Colon (tissue), 2 donors: Measurements from ENCODE around the gene MAN1A1.

Experiments used
- FAIRE-seq: peaks from 2 replicates; lab custom pipeline; 2012; peaks lifted over from hg19 to GRCh38; lab: Jason Lieb, UNC
- donor health status: control.
- donor health status: control.

The MAN1A1 gene

GRCh38 chr6:119346450-119346849 is 3.1 kb downstream of the MAN1A1 start:
- FAIRE-seq = no peak

DNA sequence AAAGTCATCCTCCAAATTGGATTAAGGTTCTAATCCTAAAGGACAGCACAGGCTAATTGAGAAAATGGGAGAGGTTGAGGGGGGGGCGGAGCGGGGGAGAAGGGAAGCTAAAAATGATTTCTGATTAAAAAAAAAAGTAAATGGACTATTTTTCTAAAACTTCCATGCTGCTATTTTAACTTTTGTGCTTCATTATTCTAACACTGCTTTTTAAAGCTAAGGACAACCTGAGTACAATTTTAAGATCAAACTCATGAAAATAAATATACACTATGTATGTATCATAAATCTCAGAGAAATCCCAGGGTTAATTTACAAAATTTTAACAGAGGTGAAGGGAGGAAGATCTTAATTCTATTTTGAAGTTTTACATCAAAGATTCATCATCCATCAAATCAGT is 4.4 kb downstream of the MAN1A1 start:
- FAIRE-seq = no peak

- no peak for FAIRE-seq
Measured at GRCh38 chr6:119344306-119344705, 5.3 kb downstream of the MAN1A1 start.

- no peak for FAIRE-seq
Measured at GRCh38 chr6:119343573-119344146, 5.9 kb downstream of the MAN1A1 start.

- FAIRE-seq = no peak
Measured at GRCh38 chr6:119343167-119343566, 6.4 kb downstream of the MAN1A1 start.

DNA sequence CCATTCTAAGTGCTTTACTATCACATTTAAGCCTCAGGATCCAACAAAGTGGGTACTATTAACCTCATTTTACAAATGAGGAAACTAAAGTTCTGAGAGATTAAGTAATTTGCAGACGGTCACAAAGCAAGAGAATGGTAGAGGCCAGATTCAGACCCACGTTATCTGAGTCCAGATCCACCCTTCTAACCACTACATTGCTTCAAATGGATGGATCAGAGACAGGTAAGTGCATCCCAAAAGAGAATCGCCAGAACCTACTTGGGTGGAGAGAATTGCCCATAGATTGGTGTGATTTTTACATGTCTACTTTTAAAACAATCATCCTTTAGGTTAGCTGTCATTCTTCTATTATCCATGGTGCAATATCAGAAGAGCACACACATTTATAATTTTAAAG is 7.1 kb downstream of the MAN1A1 start:
- no peak for FAIRE-seq

- peak; percentile 5 for FAIRE-seq
Measured at GRCh38 chr6:119340796-119341487, 8.6 kb downstream of the MAN1A1 start.

DNA sequence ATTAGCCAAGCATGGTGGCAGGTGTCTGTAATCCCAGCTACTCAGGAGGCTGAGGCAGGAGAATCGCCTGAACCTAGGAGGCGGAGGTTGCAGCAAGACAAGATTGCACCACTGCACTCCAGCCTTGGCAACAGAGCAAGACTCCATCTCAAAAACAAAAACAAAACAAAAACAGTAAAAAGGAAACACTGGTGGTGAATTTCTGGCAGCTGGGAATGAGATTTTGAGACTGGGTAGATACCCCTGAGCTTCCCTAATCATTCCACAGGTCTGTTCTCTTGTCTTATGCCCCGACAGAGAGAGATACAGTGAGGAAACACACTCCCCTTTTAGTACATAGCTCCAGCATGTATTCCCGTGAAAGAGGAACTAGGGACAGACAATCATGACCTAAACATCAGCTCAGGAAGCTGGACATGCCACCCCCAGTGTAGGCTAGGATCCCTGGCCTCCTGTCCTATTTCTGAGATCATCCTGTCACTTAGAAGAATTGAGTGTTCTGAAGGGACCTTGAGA is 9.6 kb downstream of the MAN1A1 start:
- no peak for FAIRE-seq

DNA sequence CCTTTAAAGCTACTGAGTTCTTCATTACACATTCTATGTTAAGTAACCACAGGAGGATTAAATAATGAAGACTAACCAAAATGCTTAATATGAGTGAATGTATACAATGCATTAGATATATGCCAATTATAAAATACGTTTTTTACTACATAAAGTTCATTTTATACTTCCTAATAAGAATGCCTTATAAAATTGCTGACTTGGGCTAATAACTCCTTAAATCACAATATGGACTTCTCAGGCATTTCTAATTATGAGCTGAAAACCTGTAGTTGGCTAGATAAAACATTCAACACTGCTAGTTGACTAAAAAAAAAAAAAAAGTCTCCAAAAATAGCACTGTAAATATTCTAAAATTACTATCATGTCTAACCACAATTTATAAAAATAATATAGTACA is 11.8 kb downstream of the MAN1A1 start:
- FAIRE-seq = no peak

DNA sequence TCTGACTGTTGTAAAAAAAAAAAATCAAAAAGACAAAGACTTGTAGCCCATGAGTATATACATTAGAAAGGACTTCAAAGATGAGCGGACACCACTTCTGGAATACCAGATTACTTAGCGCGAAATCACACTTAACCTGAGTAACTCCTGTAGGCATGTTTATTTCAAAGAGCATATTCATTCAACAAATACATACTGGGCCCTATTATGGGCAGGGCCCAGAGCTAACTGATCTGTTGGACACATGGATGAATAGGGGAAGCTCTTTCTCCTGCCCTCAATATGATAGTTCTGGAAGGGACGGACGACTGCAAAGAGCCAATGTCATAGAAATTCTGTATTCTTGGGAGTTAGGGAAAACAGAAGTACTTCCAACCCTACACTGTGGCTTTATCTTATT is 12.3 kb downstream of the MAN1A1 start:
- no peak for FAIRE-seq

DNA sequence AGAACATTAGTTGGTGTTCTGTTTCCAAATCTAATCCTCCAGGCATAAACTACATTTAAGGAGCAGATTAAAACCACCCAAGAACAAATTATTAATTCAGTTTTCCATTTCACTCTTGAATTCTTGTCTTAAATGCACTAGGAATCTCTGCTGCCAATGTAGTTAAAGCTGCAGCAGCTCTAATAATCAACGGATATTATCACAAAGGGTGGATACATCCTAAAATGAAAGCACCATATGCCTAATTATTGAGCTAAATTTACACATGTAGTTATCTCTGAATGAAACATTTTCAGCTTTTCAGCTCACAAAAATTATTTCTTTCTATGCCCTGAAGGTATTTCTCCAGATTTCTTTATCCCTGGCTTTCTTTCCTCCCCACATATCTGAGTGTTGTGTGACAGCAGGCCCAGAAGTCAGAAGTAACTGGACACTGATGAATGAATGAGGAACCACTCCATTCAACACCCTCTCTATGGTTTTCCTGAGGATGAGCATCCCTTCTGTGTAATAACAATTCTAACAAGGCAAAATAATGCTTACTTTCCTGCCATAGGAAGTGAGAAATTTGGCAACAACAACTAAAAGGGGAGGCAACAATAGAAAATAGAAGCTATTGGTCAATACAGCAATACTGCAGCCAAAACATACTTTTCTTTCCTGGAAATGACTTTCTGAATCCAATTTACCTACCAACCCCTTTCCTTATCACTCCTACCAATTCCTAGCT is 14.9 kb downstream of the MAN1A1 start:
- no peak for FAIRE-seq

DNA sequence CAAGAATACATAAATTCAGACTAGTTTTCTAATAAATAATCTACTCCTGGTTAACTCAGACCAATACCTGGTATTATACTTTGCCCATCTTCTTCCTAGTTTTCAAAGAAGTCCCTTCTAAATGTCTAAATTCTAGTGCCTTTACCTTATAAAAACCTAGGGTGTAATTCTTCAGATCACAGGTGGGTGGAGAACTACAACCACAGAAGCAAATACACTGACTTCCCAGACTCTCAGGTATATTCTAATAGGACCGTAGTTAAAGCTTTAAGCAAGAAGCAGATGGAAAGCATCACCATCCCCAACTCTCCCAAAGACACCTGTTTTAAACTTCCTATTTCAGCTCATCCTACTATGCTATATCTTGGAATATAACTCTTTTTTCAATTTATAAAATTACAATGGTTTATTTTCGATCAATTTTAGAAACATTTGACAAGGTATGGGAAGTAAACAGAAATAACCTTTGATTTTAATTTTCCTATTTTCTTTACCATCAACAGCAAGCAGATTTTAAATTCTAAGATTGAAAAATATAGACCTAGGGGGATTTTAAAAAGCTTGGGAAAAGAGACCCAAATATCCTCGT is 15.8 kb downstream of the MAN1A1 start:
- peak; percentile 66 for FAIRE-seq

DNA sequence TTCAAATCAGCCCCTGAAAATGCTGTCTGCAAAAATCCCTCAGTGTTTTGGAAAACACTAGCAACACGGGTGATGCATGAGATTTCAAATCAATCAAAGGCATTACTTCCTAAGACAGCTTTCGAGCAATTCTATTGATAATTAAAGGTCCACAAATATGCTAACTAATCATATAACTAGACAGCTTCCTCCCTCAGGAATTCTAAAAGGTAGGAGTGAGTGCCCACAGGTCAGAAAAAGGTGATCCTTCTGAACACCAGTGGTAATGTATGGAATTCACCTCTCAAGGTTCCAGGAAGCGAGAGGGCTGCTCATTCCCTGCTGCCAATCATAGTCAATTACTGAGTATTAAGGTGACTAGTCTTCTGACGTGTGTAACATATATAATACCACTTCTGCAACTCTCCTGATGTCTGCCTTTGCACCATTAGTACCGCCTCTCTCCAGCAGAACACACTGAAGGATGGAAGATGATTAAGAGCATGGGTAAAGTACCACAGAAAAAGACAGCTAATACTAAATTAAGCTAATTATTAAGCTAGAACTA is 16.4 kb downstream of the MAN1A1 start:
- FAIRE-seq = no peak

GRCh38 chr6:119331663-119332286 is 17.8 kb downstream of the MAN1A1 start:
- FAIRE-seq = no peak

GRCh38 chr6:119330520-119331113 is 18.9 kb downstream of the MAN1A1 start:
- no peak for FAIRE-seq

GRCh38 chr6:119329794-119330180 is 19.8 kb downstream of the MAN1A1 start:
- no peak for FAIRE-seq

GRCh38 chr6:119328892-119329793 is 20.4 kb downstream of the MAN1A1 start:
- FAIRE-seq = no peak

DNA sequence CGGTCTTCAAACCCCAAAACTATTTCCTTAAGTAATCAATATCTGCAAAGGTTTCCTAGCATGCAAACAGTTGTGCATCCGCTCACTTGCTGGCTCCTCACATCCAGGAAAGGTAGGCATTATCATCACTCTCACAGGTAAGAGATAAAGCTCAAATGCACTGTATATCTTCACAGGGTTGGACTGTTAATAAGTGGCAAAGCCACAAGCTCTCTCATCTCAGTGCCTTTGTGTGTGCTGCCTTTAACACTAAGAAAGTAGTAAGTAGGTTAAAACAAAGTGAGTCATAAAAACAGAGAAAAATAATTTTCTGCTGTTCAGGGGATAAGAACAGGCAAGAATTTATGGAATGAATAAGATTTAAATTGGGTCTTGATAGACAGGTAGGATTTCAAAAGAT is 21.3 kb downstream of the MAN1A1 start:
- FAIRE-seq = no peak

GRCh38 chr6:119327810-119328209 is 21.8 kb downstream of the MAN1A1 start:
- FAIRE-seq = no peak

- no peak for FAIRE-seq
Measured at GRCh38 chr6:119326291-119327005, 23.1 kb downstream of the MAN1A1 start.
